ENCODE results near the gene FRMD5.
A peak's percentile ranks its signal among the peaks of the same experiment; 100 is the strongest.

Gene FRMD5

DNA sequence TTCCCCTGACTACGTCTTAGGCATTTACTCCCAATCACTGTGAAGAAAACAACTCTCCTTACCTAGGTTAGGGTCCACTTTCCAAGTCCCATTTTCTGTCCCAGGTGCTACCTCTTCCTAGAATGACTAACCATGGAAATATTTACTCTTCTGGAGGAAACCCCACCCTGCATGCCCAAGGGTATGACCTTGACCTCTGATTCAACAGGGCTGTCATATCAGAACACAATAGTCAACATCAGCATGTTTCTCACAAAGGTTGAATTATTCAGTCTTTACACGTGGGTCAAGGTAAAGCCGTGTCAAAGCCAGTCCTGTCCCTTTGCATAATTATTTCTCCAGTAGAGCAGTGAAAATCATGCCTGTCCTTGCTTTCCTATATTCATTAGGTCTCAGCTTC is 4.3 kb upstream of the FRMD5 start:
- Histone ChIP-seq H3K4me3 (ENCODE audit: low read length) (no peak overlapping the region), H3K27ac (ENCODE audit: low read depth, low read length) (no peak overlapping the region), H3K27me3 (ENCODE audit: control insufficient read depth, insufficient read depth, low read length) (peaks cover 5% of the 10 kb centered on the region), H3K4me1 (ENCODE audit: control insufficient read depth, insufficient read depth, low read length) (peaks cover 3% of the 10 kb centered on the region), H3K36me3 (ENCODE audit: control insufficient read depth, insufficient read depth, low read length) (no peaks in the 10 kb centered on the region), H3K9ac (ENCODE audit: low read length) (no peak overlapping the region)

DNA sequence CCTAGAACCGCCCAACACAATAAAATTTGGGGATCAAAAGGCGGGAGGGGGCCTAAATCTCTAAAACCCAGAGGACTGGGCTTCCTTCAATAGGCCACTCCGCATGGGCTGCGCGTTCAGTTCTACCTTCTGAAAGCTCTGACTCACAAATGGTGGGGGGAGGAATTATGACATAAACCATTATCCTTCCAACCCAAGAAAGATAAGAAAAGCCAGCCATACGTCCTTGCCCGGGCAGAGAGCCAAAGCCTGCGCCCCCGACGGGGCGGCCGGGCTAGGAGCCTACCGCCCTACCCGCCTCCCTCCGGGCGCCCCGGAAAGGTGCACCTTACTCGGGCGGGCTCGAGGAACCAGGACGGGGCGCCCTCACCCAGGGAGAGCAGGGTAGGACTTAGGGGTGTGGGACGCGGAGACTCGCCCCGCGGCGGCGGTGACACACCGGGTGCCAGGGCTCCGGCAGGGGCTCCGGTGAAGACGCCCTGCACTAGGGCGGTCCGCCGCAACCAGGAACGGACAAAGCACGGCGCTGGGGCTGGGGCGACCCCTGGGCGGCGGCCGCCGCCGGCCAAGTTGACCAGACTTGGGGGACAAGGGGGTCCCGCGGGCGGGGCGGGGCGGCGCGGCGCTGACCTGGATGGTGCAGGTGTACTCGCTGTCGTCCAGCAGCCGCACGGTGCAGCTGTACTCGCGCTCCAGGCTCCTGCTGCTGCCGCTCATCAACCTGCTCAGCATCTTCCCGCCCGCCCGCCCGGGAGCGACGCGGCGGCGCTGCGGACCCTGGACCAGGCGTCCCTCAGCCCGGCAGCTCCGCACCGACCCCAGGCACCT is 534 bp downstream of the FRMD5 start:
- Histone ChIP-seq H3K9ac (ENCODE audit: low read length) (no peak overlapping the region), H3K27me3 (ENCODE audit: control insufficient read depth, insufficient read depth, low read length) (peaks cover 12% of the 10 kb centered on the region), H3K36me3 (ENCODE audit: control insufficient read depth, insufficient read depth, low read length) (no peaks in the 10 kb centered on the region), H3K4me3 (ENCODE audit: low read length) (peak overlapping the region; percentile 87), H3K27ac (ENCODE audit: low read depth, low read length) (no peak overlapping the region), H3K4me1 (ENCODE audit: control insufficient read depth, insufficient read depth, low read length) (peaks cover 9% of the 10 kb centered on the region)

DNA sequence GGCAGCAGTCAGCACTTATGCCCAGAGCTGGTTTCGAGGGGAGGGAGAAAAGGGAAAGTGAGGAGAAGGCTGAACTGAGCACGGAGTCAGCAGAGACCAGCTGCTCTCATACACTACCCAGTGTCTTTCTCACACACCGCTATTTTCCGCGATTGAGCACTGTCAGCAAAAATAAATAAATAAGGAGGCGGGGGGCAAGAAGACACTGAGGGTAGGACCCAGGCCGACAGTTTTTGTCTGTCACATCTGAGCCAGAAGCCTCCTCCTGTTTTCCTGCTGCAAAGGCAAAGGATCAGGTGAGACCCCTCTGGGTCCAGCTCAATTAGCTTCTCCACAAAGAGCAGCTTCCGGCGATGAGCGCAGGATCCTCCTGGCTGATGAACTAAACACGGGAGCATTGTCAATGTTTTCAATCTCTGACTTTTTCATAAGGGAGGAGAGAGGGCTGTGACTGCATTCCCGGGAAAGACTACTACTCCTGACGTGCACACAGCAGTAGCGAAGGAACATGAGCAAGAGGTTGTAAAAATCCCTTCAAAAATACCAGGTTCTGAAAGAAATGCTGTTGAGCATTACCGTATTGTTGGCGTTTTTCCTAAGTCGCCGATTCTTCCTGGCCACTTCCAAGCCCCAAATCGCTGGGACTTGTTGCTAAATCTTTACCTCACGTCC is 1.3 kb downstream of the FRMD5 start:
- H3K27me3 ChIP-seq (ENCODE audit: control insufficient read depth, insufficient read depth, low read length): peaks cover 12% of the 10 kb centered on the region
- H3K36me3 ChIP-seq (ENCODE audit: control insufficient read depth, insufficient read depth, low read length): no peaks in the 10 kb centered on the region
- peak overlapping the region; percentile 49 for H3K9ac ChIP-seq (ENCODE audit: low read length)
- peaks cover 9% of the 10 kb centered on the region for H3K4me1 ChIP-seq (ENCODE audit: control insufficient read depth, insufficient read depth, low read length)
- H3K4me3 ChIP-seq (ENCODE audit: low read length): peak overlapping the region; percentile 87
- no peak overlapping the region for H3K27ac ChIP-seq (ENCODE audit: low read depth, low read length)

DNA sequence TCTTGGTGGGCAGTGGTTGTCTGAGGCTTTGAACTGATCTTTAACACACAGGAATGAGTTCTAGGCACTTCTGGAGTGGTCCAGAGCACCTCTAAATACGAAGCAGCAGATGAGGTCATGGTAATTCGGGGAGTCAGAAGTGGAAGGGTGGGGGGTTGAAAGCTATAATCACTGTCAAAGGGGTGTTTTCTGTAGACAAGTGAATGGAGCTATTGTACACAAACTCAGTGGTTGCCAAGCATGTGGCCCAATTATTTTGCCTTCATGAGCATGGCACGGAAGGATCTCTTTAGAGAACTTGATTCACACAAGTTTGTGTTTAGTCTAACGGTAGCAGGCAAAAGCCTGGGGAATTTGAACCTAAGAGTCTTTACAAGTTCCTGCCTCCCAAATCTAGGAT is 6.3 kb downstream of the FRMD5 start:
- H3K27me3 ChIP-seq (ENCODE audit: control insufficient read depth, insufficient read depth, low read length): peaks cover 1% of the 10 kb centered on the region
- H3K36me3 ChIP-seq (ENCODE audit: control insufficient read depth, insufficient read depth, low read length): no peaks in the 10 kb centered on the region
- no peak overlapping the region for H3K27ac ChIP-seq (ENCODE audit: low read depth, low read length)
- peaks cover under 1% of the 10 kb centered on the region for H3K4me1 ChIP-seq (ENCODE audit: control insufficient read depth, insufficient read depth, low read length)
- no peak overlapping the region for H3K9ac ChIP-seq (ENCODE audit: low read length)
- H3K4me3 ChIP-seq (ENCODE audit: low read length): no peak overlapping the region

DNA sequence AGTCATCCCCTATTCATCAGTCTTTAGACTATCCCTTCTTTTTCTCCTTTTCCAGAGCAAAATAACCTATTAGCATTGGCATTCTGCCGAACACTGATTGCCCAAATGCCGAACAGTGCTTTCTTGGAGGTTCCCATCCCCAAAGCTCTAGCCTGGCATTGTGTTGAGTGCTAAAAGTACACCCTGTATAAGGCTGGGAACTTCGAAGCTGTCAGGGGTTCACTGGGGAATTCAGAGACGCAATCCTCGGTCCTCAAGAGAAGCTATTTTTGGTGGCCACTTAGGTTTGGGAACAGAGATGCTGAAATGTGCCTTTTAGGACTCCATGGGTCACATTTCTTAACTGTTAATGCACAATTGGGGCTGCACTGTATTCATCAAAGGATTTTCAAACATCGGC is 8.4 kb downstream of the FRMD5 start:
- no peaks in the 10 kb centered on the region for H3K36me3 ChIP-seq (ENCODE audit: control insufficient read depth, insufficient read depth, low read length)
- no peak overlapping the region for H3K9ac ChIP-seq (ENCODE audit: low read length)
- no peak overlapping the region for H3K4me3 ChIP-seq (ENCODE audit: low read length)
- H3K27ac ChIP-seq (ENCODE audit: low read depth, low read length): no peak overlapping the region
- no peaks in the 10 kb centered on the region for H3K27me3 ChIP-seq (ENCODE audit: control insufficient read depth, insufficient read depth, low read length)
- H3K4me1 ChIP-seq (ENCODE audit: control insufficient read depth, insufficient read depth, low read length): no peaks in the 10 kb centered on the region

DNA sequence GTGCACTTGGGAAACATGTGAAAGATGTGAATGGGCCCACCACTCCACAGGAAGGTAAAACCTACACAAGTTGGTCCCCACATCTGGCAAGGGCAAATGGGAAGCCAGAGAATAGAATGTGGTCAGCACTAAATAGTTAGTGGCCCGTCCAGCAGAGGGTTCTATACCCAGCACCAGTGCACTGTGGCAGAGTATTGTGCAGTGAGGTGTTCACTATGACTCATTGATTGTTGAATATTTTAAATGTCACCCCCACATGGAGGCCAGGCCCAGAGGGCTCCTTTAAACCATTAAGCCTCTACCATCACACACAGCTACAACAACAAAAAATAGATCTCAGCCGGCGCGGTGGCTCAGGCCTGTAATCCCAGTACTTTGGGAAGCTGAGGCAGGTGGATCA is 11.7 kb downstream of the FRMD5 start:
- no peaks in the 10 kb centered on the region for H3K27me3 ChIP-seq (ENCODE audit: control insufficient read depth, insufficient read depth, low read length)

DNA sequence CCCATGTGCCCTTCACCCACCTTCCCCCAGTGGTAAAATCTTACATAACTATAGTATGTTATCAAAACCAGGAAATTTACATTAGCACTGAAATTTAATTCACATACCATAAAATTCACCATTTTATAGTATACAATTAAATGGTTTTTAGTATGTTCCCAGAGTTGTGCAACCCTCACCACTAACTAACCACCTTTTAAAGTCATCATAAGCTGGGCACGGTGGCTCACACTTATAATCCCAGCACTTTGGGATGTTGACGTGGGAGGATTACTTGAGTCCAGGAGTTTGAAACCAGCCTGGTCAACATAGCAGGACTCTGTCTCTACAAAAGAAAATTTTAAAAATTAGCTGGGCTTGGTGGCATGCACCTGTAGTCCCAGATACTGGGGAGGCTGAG is 13.7 kb downstream of the FRMD5 start:
- no peaks in the 10 kb centered on the region for H3K36me3 ChIP-seq (ENCODE audit: control insufficient read depth, insufficient read depth, low read length)
- no peak overlapping the region for H3K9ac ChIP-seq (ENCODE audit: low read length)
- no peak overlapping the region for H3K27ac ChIP-seq (ENCODE audit: low read depth, low read length)
- H3K27me3 ChIP-seq (ENCODE audit: control insufficient read depth, insufficient read depth, low read length): no peaks in the 10 kb centered on the region
- no peak overlapping the region for H3K4me3 ChIP-seq (ENCODE audit: low read length)
- no peaks in the 10 kb centered on the region for H3K4me1 ChIP-seq (ENCODE audit: control insufficient read depth, insufficient read depth, low read length)

More for the DNA sequence above, 11.7 kb downstream of the FRMD5 start:
- Histone ChIP-seq H3K4me3 (ENCODE audit: low read length) (no peak overlapping the region), H3K4me1 (ENCODE audit: control insufficient read depth, insufficient read depth, low read length) (no peaks in the 10 kb centered on the region), H3K9ac (ENCODE audit: low read length) (no peak overlapping the region), H3K36me3 (ENCODE audit: control insufficient read depth, insufficient read depth, low read length) (no peaks in the 10 kb centered on the region), H3K27ac (ENCODE audit: low read depth, low read length) (no peak overlapping the region)

DNA sequence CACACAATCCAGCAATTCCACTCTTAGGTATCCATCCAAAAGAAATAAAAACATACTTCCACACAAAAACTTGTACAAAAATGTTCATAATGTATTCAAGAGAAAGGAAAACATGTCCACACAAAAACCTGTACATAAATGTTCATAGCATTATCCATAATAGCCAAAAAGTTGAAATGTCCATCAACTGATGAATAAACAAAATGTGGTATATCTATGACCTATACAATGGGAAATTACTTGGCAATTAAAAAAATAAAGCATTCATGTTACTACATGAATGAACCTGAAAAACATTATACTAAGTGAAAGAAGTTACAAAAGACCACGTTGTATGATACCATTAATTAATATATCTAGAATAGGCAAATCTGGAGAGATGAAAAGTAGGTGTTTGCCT is 17.9 kb downstream of the FRMD5 start:
- Histone ChIP-seq H3K27me3 (ENCODE audit: control insufficient read depth, insufficient read depth, low read length) (no peaks in the 10 kb centered on the region), H3K4me1 (ENCODE audit: control insufficient read depth, insufficient read depth, low read length) (no peaks in the 10 kb centered on the region), H3K9ac (ENCODE audit: low read length) (no peak overlapping the region), H3K36me3 (ENCODE audit: control insufficient read depth, insufficient read depth, low read length) (no peaks in the 10 kb centered on the region), H3K27ac (ENCODE audit: low read depth, low read length) (no peak overlapping the region), H3K4me3 (ENCODE audit: low read length) (no peak overlapping the region)

DNA sequence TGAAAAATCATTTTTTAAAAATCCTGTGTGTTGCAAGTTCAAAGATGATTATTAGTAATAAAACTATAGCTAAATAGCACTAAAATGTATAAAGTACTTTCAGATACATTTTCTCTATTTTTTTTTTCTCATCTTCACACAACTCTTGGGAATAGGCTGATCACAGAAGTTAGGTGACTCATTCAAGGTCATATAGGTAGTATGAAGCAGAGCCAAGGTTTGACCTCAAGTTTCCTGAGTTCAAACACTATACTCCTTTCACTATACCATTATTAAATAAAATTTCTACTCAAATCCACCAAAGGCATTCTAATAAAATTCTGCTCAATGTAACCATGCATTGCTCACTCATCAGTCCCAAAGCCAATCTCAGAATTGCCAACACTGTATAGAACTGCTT is 21.3 kb downstream of the FRMD5 start:
- H3K27me3 ChIP-seq (ENCODE audit: control insufficient read depth, insufficient read depth, low read length): no peaks in the 10 kb centered on the region

DNA sequence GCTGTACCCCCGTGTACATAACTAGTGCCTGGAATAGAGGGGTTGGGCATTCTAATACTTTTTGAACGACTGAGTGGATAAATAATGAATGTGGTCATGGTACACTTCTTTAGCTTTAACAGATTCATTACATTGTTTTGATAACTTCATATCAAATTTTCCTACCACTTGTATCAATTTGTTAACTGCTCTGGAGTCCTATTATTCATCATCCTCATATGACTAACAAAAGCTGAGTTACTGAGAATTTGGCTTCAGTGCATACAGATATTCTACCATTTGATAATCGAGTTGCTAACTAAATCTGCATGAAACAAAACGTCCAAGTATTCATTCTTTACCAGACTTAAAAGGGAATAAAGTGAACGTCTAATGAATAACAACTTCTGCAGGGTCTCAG is 31.7 kb downstream of the FRMD5 start:
- H3K4me3 ChIP-seq (ENCODE audit: low read length): no peak overlapping the region
- no peaks in the 10 kb centered on the region for H3K36me3 ChIP-seq (ENCODE audit: control insufficient read depth, insufficient read depth, low read length)
- H3K27me3 ChIP-seq (ENCODE audit: control insufficient read depth, insufficient read depth, low read length): no peaks in the 10 kb centered on the region
- no peaks in the 10 kb centered on the region for H3K4me1 ChIP-seq (ENCODE audit: control insufficient read depth, insufficient read depth, low read length)
- H3K27ac ChIP-seq (ENCODE audit: low read depth, low read length): no peak overlapping the region
- no peak overlapping the region for H3K9ac ChIP-seq (ENCODE audit: low read length)

More for the DNA sequence above, 21.3 kb downstream of the FRMD5 start:
- no peaks in the 10 kb centered on the region for H3K36me3 ChIP-seq (ENCODE audit: control insufficient read depth, insufficient read depth, low read length)
- no peak overlapping the region for H3K27ac ChIP-seq (ENCODE audit: low read depth, low read length)
- H3K4me1 ChIP-seq (ENCODE audit: control insufficient read depth, insufficient read depth, low read length): no peaks in the 10 kb centered on the region
- no peak overlapping the region for H3K9ac ChIP-seq (ENCODE audit: low read length)
- H3K4me3 ChIP-seq (ENCODE audit: low read length): no peak overlapping the region

DNA sequence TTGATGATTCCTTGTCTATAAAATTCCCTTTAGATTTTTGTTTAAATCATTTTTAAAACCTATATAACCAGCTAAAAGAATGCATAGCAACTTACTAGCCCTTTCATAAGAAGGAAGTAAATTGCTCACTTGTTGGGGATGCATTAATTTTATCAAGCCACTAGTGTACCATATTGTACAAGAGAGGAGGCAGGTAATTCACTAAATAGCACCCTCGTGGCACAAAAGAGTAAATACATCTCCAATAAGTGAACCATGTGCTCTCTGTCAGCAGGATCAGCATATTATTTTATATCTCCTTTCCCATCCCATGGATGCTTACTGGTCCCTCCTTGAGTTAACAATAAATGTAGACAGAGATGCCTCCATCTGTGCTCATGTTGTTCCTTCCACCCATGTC is 34.3 kb downstream of the FRMD5 start:
- no peaks in the 10 kb centered on the region for H3K4me1 ChIP-seq (ENCODE audit: control insufficient read depth, insufficient read depth, low read length)
- H3K27me3 ChIP-seq (ENCODE audit: control insufficient read depth, insufficient read depth, low read length): no peaks in the 10 kb centered on the region
- no peak overlapping the region for H3K4me3 ChIP-seq (ENCODE audit: low read length)
- no peaks in the 10 kb centered on the region for H3K36me3 ChIP-seq (ENCODE audit: control insufficient read depth, insufficient read depth, low read length)
- H3K9ac ChIP-seq (ENCODE audit: low read length): no peak overlapping the region
- no peak overlapping the region for H3K27ac ChIP-seq (ENCODE audit: low read depth, low read length)

DNA sequence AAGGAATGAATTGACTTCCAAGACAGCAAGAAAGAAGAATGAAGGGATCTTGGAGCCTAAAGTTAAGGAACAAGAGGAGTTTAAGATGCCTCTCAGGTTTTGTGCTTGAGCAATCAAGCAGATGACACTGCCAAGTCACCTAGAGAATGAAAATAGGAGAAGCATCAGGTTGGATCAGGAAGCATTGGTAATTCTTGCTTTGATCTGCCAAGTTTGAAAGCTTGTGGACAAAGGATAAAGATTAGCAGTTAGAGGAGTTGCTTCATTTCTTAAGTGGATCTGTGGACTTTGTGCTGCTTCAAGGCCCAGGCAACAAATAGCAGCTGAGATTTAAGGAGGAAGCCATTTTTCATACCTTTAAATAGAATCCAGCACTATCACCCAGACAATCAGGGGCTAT is 35.6 kb downstream of the FRMD5 start:
- Histone ChIP-seq H3K9ac (ENCODE audit: low read length) (no peak overlapping the region), H3K36me3 (ENCODE audit: control insufficient read depth, insufficient read depth, low read length) (no peaks in the 10 kb centered on the region), H3K27ac (ENCODE audit: low read depth, low read length) (no peak overlapping the region), H3K4me3 (ENCODE audit: low read length) (no peak overlapping the region), H3K4me1 (ENCODE audit: control insufficient read depth, insufficient read depth, low read length) (no peaks in the 10 kb centered on the region), H3K27me3 (ENCODE audit: control insufficient read depth, insufficient read depth, low read length) (no peaks in the 10 kb centered on the region)

DNA sequence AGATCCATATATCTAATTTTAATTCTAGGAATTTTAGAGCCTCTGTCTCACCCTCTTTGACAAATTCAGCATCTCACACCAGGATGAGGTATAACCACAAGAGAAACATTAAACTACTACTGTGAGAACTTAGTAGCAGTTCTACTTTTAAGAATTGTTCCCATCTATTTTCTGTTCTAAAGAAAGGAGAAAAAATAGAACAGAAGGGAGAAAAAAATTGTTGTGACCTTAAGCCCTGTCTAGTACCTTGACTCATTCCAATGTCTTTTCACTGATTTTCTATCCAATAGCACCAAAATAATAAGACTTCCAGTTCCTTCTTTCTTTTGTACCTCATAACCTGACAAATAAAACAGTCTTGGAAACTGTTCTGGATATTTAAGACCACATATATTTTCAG is 37.0 kb downstream of the FRMD5 start:
- H3K4me1 ChIP-seq (ENCODE audit: control insufficient read depth, insufficient read depth, low read length): no peaks in the 10 kb centered on the region
- no peaks in the 10 kb centered on the region for H3K36me3 ChIP-seq (ENCODE audit: control insufficient read depth, insufficient read depth, low read length)
- H3K4me3 ChIP-seq (ENCODE audit: low read length): no peak overlapping the region
- H3K9ac ChIP-seq (ENCODE audit: low read length): no peak overlapping the region
- H3K27ac ChIP-seq (ENCODE audit: low read depth, low read length): no peak overlapping the region
- no peaks in the 10 kb centered on the region for H3K27me3 ChIP-seq (ENCODE audit: control insufficient read depth, insufficient read depth, low read length)
